ENCODE results near the gene ADGRG1. TPM values are rescaled to one million over a fixed set of nuclear protein-coding genes. Genes with fewer than 3 reads are reported as not detected.

The ADGRG1 gene
- total RNA-seq, 1 experiment from 2014 or later, result 2.0 TPM

- TF ChIP-seq MLX (CRISPR knock-in tag; IDR thresholded peaks at IDR 0.05) (no peak), ZNF317 (CRISPR knock-in tag; IDR thresholded peaks at IDR 0.05; ENCODE audit: borderline replicate concordance, low read depth) (no peak), ATF1 (CRISPR knock-in tag; IDR thresholded peaks at IDR 0.05) (no peak)
Measured at GRCh38 chr16:57687363-57687929, 59.0 kb downstream of the ADGRG1 start (continued).

- Mint-ChIP-seq H3K4me1 (peaks cover 12% of the 10 kb centered on the region), H3K4me3 (no peak overlapping the region), H3K27ac (no peak overlapping the region), H3K36me3 (no peaks in the 10 kb centered on the region), H3K9me3 (no peaks in the 10 kb centered on the region), H3K27me3 (ENCODE audit: low read depth) (no peaks in the 10 kb centered on the region; the same call in 1 of the 2 replicates)
- no peak for TF ChIP-seq ZNF532 (CRISPR knock-in tag; IDR thresholded peaks at IDR 0.05; ENCODE audit: borderline replicate concordance)
- no peak for TF ChIP-seq E2F1 (CRISPR knock-in tag; IDR thresholded peaks at IDR 0.05)
- no peak for TF ChIP-seq ESRRA (CRISPR knock-in tag; IDR thresholded peaks at IDR 0.05; ENCODE audit: borderline replicate concordance)
- TF ChIP-seq ZNF512 (CRISPR knock-in tag; IDR thresholded peaks at IDR 0.05; ENCODE audit: borderline replicate concordance), result no peak
- TF ChIP-seq PRDM15 (CRISPR knock-in tag; IDR thresholded peaks at IDR 0.05), result no peak
- no peak for TF ChIP-seq RELA (CRISPR knock-in tag; IDR thresholded peaks at IDR 0.05; ENCODE audit: borderline replicate concordance)
- no peak for TF ChIP-seq HMGXB4 (CRISPR knock-in tag; IDR thresholded peaks at IDR 0.05)
- TF ChIP-seq ZBTB21 (CRISPR knock-in tag; IDR thresholded peaks at IDR 0.05; ENCODE audit: borderline replicate concordance), result no peak
- TF ChIP-seq ELF4 (CRISPR knock-in tag; IDR thresholded peaks at IDR 0.05; ENCODE audit: low read depth), result no peak
- no peak for TF ChIP-seq ZBTB43 (CRISPR knock-in tag; IDR thresholded peaks at IDR 0.05)
- TF ChIP-seq MXD4 (CRISPR knock-in tag; IDR thresholded peaks at IDR 0.05; ENCODE audit: borderline replicate concordance), result no peak
- TF ChIP-seq PREB (CRISPR knock-in tag; IDR thresholded peaks at IDR 0.05; ENCODE audit: borderline replicate concordance), result no peak
- no peak for DNase-seq (ENCODE audit: low spot score)
- CTCF ChIA-PET, result interaction anchor here (2.5 kb wide), 1 partner anchor 21 kb away, joined by 8 read pairs; no protein-coding TSS in a partner anchor
- POLR2A ChIA-PET, result no interaction called here
- no peak for ATAC-seq
Measured at GRCh38 chr16:57688487-57688986, 60.1 kb downstream of the ADGRG1 start.
